ENCODE results near the gene MYBPH.

The MYBPH gene

DNA sequence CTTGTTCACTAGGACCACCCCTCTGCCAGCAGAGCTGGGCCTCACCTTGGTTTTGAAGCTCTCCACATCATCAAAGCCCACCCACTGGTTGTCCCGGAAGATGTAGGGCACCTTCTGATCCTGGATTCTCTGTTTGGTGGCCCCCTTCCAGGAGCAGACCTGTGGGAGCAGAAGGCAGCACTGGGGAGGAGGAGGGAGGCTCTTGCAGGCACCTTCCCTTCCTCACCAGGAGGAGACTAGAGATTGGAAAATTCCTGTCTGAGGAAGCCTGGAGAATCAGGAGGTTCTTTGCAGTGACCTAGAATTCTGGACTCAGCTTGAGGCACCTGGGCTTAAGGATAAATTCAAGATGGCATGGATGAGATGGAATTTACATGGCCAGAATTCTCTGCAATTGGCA lies 43.5 kb upstream of the MYBPH start:
- H4K20me1 ChIP-seq (ENCODE audit: insufficient read depth, low read length) = peaks cover 6% of the 10 kb centered on the region
- no peak overlapping the region for H3K9ac ChIP-seq (ENCODE audit: low read length)
- no peak overlapping the region for H2AFZ ChIP-seq (ENCODE audit: low read depth, low read length)
- H3K9me3 ChIP-seq (ENCODE audit: insufficient read depth, low read length) = no peaks in the 10 kb centered on the region
- H3K79me2 ChIP-seq (ENCODE audit: low read length) = no peaks in the 10 kb centered on the region
- H3K27me3 ChIP-seq (ENCODE audit: low read depth, low read length) = peaks cover 54% of the 10 kb centered on the region
- H3K36me3 ChIP-seq (replicated peaks; ENCODE audit: low read depth, low read length) = no peaks in the 10 kb centered on the region
- no peaks in the 10 kb centered on the region for H3K4me1 ChIP-seq (ENCODE audit: low read length)
- H3K27ac ChIP-seq (ENCODE audit: low read length) = no peak overlapping the region
- TF ChIP-seq CTCF (IDR thresholded peaks at IDR 0.05; ENCODE audit: low read depth, low read length) (no peak), EZH2phosphoT487 (IDR thresholded peaks at IDR 0.05; ENCODE audit: low read depth) (no peak)
- H3K4me2 ChIP-seq (ENCODE audit: low read length) = no peak overlapping the region
- H3K4me3 ChIP-seq (ENCODE audit: low read length) = no peak overlapping the region

GRCh38 chr1:203217668-203218067 lies 42.0 kb upstream of the MYBPH start:
- H3K9me3 ChIP-seq (ENCODE audit: insufficient read depth, low read length) = no peaks in the 10 kb centered on the region
- H3K4me1 ChIP-seq (ENCODE audit: low read length) = no peaks in the 10 kb centered on the region
- peaks cover 6% of the 10 kb centered on the region for H4K20me1 ChIP-seq (ENCODE audit: insufficient read depth, low read length)
- TF ChIP-seq EZH2phosphoT487 (IDR thresholded peaks at IDR 0.05; ENCODE audit: low read depth) (no peak), CTCF (IDR thresholded peaks at IDR 0.05; ENCODE audit: low read depth, low read length) (no peak)
- H2AFZ ChIP-seq (ENCODE audit: low read depth, low read length) = no peak overlapping the region
- H3K27ac ChIP-seq (ENCODE audit: low read length) = no peak overlapping the region
- H3K79me2 ChIP-seq (ENCODE audit: low read length) = no peaks in the 10 kb centered on the region
- no peak overlapping the region for H3K4me3 ChIP-seq (ENCODE audit: low read length)
- H3K36me3 ChIP-seq (replicated peaks; ENCODE audit: low read depth, low read length) = no peaks in the 10 kb centered on the region
- peaks cover 45% of the 10 kb centered on the region for H3K27me3 ChIP-seq (ENCODE audit: low read depth, low read length)
- no peak overlapping the region for H3K4me2 ChIP-seq (ENCODE audit: low read length)
- no peak overlapping the region for H3K9ac ChIP-seq (ENCODE audit: low read length)

DNA sequence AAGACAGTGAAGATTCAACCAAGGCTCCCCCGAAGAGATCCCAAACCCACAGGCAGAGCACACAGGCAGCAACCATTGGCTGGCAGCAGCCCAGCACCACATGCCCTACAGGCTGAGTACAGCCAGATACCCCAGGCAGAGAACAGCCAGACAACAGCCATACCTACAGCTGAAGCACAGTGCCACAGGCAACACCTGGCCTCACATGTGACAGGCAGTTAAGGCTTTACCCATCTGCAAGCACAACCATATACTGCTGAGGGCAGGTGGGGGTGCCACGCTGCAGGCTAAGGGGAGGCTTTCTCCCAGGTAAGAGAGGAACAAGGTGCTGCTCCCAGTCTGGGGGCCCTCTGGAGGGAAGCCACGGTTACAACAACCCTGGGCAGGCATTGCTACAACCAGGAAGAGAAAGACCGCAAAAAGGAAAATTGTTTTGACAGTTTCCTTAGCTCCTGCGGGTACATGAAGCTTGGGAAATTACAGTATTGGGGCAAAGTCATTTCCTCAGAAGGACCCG lies 41.6 kb upstream of the MYBPH start:
- H3K27ac ChIP-seq (ENCODE audit: low read length) = no peak overlapping the region
- H3K9ac ChIP-seq (ENCODE audit: low read length) = no peak overlapping the region
- H3K27me3 ChIP-seq (ENCODE audit: low read depth, low read length) = peaks cover 45% of the 10 kb centered on the region

More for the DNA sequence above, 41.6 kb upstream of the MYBPH start:
- no peak overlapping the region for H3K4me3 ChIP-seq (ENCODE audit: low read length)
- no peak overlapping the region for H2AFZ ChIP-seq (ENCODE audit: low read depth, low read length)
- TF ChIP-seq CTCF (IDR thresholded peaks at IDR 0.05; ENCODE audit: low read depth, low read length) = peak; percentile 25; the same call in 1 of the 2 replicates
- TF ChIP-seq EZH2phosphoT487 (IDR thresholded peaks at IDR 0.05; ENCODE audit: low read depth) = no peak
- H3K4me2 ChIP-seq (ENCODE audit: low read length) = no peak overlapping the region
- H3K79me2 ChIP-seq (ENCODE audit: low read length) = no peaks in the 10 kb centered on the region
- H3K36me3 ChIP-seq (replicated peaks; ENCODE audit: low read depth, low read length) = no peaks in the 10 kb centered on the region
- no peaks in the 10 kb centered on the region for H3K9me3 ChIP-seq (ENCODE audit: insufficient read depth, low read length)
- H4K20me1 ChIP-seq (ENCODE audit: insufficient read depth, low read length) = peaks cover 6% of the 10 kb centered on the region
- no peaks in the 10 kb centered on the region for H3K4me1 ChIP-seq (ENCODE audit: low read length)
